Endothelial cell of umbilical vein (primary cell): ENCODE measurements around the gene SPTY2D1. TPM values are rescaled to one million over a fixed set of nuclear protein-coding genes. Genes with fewer than 3 reads are reported as not detected.

ENCODE experiments used
- BruUV-seq: library from RNA; stranded (reverse); fragments of 400-500 nt; replicated peaks from 2 replicates; lab custom pipeline; 2021; lab: Mats Ljungman, UMichigan
- CTCF ChIA-PET: fragments of 300-600, 350-600 bp; sonication (Branson Sonifier 250); formaldehyde crosslinking; loops from one replicate; lab custom pipeline; 2021; ENCODE audit warnings: antibody characterized with exemption, inconsistent platforms; lab: Charles Lee
- POLR2A ChIA-PET: fragments of 300-600, 350-600 bp; sonication (Branson Sonifier 250); formaldehyde crosslinking; loops from one replicate; lab custom pipeline; 2021; ENCODE audit warnings: antibody characterized with exemption, inconsistent platforms; lab: Charles Lee
- DNase-seq: peaks from one replicate; pipeline ENCODE4 v3.0.0-alpha.2; 2011; ENCODE audit warnings: low read depth, low spot score
- FAIRE-seq: peaks from 2 replicates; lab custom pipeline; 2011; peaks lifted over from hg19 to GRCh38; lab: Jason Lieb, UNC
- H2AFZ ChIP-seq: 2 replicates; pipeline ENCODE4 v1.6.0; 2012; ENCODE audit warnings: low read depth, low read length, control low read depth, inconsistent platforms
- H3K27ac ChIP-seq: 2 replicates; pipeline ENCODE4 v1.5.1; 2011; ENCODE audit warnings: low read depth, mild to moderate bottlenecking, control low read depth, low read length, moderate library complexity; ENCODE audit not compliant: insufficient read depth
- H3K27me3 ChIP-seq, 2 experiments: 2 replicates each; pipeline versions ENCODE4 v1.6.0 to v1.6.1; 2011; ENCODE audit warnings: low read length in 2 of 2, mixed read lengths in 1 of 2; ENCODE audit not compliant: control insufficient read depth in 2 of 2, insufficient read depth in 2 of 2
- H3K36me3 ChIP-seq, 2 experiments: 2 replicates in 1 of 2; 3 replicates in 1 of 2; pipeline ENCODE4 v1.5.1; 2011; ENCODE audit warnings: low read length in 2 of 2, mild to moderate bottlenecking in 1 of 2, moderate library complexity in 1 of 2; ENCODE audit not compliant: control insufficient read depth in 2 of 2, insufficient read depth in 2 of 2; ENCODE audit errors: extremely low read depth in 1 of 2
- H3K4me1 ChIP-seq: 3 replicates; pipeline ENCODE4 v1.5.1; 2011; ENCODE audit warnings: mild to moderate bottlenecking, low read length; ENCODE audit not compliant: control insufficient read depth, insufficient read depth; ENCODE audit errors: extremely low read depth
- H3K4me2 ChIP-seq: 2 replicates; pipeline ENCODE4 v1.6.1; 2011; ENCODE audit warnings: low read length, control low read depth, mixed read lengths; ENCODE audit not compliant: insufficient read depth
- H3K4me3 ChIP-seq, 3 experiments: fragments of 200-600 bp in 1 of 3; sonication (generic), shearing (Covaris generic) in 1 of 3; replicated peaks in 1 of 3; 2 replicates each; pipeline ENCODE4 v1.5.1; 2011 to 2016; ENCODE audit warnings: control low read depth in 3 of 3, low read length in 3 of 3, mild to moderate bottlenecking in 2 of 3, inconsistent platforms in 1 of 3, low read depth in 1 of 3, moderate library complexity in 1 of 3; ENCODE audit not compliant: insufficient read depth in 1 of 3
- H3K79me2 ChIP-seq: 2 replicates; pipeline ENCODE4 v1.6.0; 2012; ENCODE audit warnings: low read length, inconsistent platforms; ENCODE audit not compliant: control insufficient read depth, insufficient read depth
- H3K9ac ChIP-seq: replicated peaks from 2 replicates; pipeline ENCODE3; 2011; ENCODE audit warnings: low read length, control low read depth; ENCODE audit not compliant: insufficient read depth; ENCODE audit errors: extremely low read depth
- H3K9me1 ChIP-seq: replicated peaks from 3 replicates; pipeline ENCODE4 v1.6.0; 2011; ENCODE audit warnings: mild to moderate bottlenecking, low read length; ENCODE audit not compliant: control insufficient read depth, insufficient read depth; ENCODE audit errors: extremely low read depth
- H3K9me3 ChIP-seq: replicated peaks from 2 replicates; pipeline ENCODE4 v1.5.1; 2012; ENCODE audit warnings: low read length, inconsistent platforms; ENCODE audit not compliant: control insufficient read depth, insufficient read depth
- H4K20me1 ChIP-seq: replicated peaks from 2 replicates; pipeline ENCODE3; 2011; ENCODE audit warnings: mild to moderate bottlenecking, low read length; ENCODE audit not compliant: control insufficient read depth, insufficient read depth; ENCODE audit errors: extremely low read depth
- EZH2 ChIP-seq: IDR thresholded peaks from 2 replicates; pipeline ENCODE4 v1.6.1; 2012; ENCODE audit warnings: borderline replicate concordance, low read depth, mild to moderate bottlenecking, moderate library complexity, low read length, inconsistent platforms; ENCODE audit not compliant: severe bottlenecking
- FOS ChIP-seq: IDR thresholded peaks from 2 replicates; pipeline ENCODE4 v1.6.1; 2011; ENCODE audit warnings: mild to moderate bottlenecking, low read length, moderate library complexity, borderline replicate concordance; ENCODE audit not compliant: insufficient read depth
- GATA2 ChIP-seq: IDR thresholded peaks from 2 replicates; pipeline ENCODE4 v1.7.0; 2011; ENCODE audit warnings: low read depth, mild to moderate bottlenecking, moderate library complexity, mixed read lengths, low read length; ENCODE audit not compliant: insufficient read length, insufficient read depth
- JUN ChIP-seq: IDR thresholded peaks from 2 replicates; pipeline ENCODE4 v1.6.1; 2011; ENCODE audit warnings: borderline replicate concordance, low read depth; ENCODE audit not compliant: insufficient read length, insufficient read depth
- MAX ChIP-seq: IDR thresholded peaks from 2 replicates; pipeline ENCODE4 v1.6.1; 2011; ENCODE audit not compliant: insufficient read depth, insufficient read length
- MYC ChIP-seq: IDR thresholded peaks from one replicate; pipeline ENCODE4 v1.6.1; 2011; ENCODE audit warnings: mild to moderate bottlenecking, low read depth, low read length
- POLR2A ChIP-seq: IDR thresholded peaks from 2 replicates; pipeline ENCODE4 v1.6.1; 2012; ENCODE audit warnings: low read depth, mild to moderate bottlenecking, control low read depth, low read length
- POLR2AphosphoS5 ChIP-seq: IDR thresholded peaks from 2 replicates; pipeline ENCODE4 v1.6.1; 2012; ENCODE audit warnings: low read depth, mild to moderate bottlenecking, control low read depth, low read length, moderate library complexity; ENCODE audit not compliant: insufficient read depth
- dilution Hi-C: fragments of 300-500 bp; cut with MboI; formaldehyde crosslinking; loops from one replicate; pipeline ENCODE4 v1.15.0; 2019; ENCODE audit warnings: low sequenced_read_pairs; ENCODE audit not compliant: extremely low pct_ligation_motif_present
- intact Hi-C: fragments of 100-400 bp; cut with micrococcal nuclease; formaldehyde crosslinking; loops from one replicate; pipeline ENCODE4 v1.10.0; 2022
- polyA plus RNA-seq, 4 experiments: library from polyadenylated mRNA; depleted of rRNA in 3 of 4; stranded (reverse) in 3 of 4; unstranded in 1 of 4; fragments of >200 nt; gene quantifications; 2 replicates each; pipeline versions ENCODE4 v1.2.1 to v1.2.3, GENCODE V29; 2011 to 2012; ENCODE audit warnings: missing spikeins in 1 of 4
- total RNA-seq: library from RNA; stranded (reverse); gene quantifications from 2 replicates; pipeline ENCODE4 v1.2.3, GENCODE V29; 2021
- TF ChIP-seq, protein P1 (sequence below), 2 donors: IDR thresholded peaks; 1 replicate in 1 of 2; 2 replicates in 1 of 2; pipeline ENCODE4 v1.5.1; 2011; ENCODE audit warnings: low read length in 2 of 2, mild to moderate bottlenecking in 2 of 2, moderate library complexity in 2 of 2, control low read depth in 1 of 2, inconsistent platforms in 1 of 2, low read depth in 1 of 2; ENCODE audit not compliant: insufficient read depth in 1 of 2; ENCODE audit errors: extremely low read depth in 1 of 2

The SPTY2D1 gene
- total and polyA plus RNA-seq, 2 donors (not counting 3 experiments of a cell fraction or from before 2014, with no cell fraction given), result 5.5 to 18.7 TPM

- no peak overlapping the region for H3K4me3 ChIP-seq
- FAIRE-seq (no peak), DNase-seq (no peak)
- H3K36me3 ChIP-seq, result no peaks in the 10 kb centered on the region
- no peak overlapping the region for H3K9ac ChIP-seq
- no TSS peak for BruUV-seq
- no peaks in the 10 kb centered on the region for H3K9me1 ChIP-seq
- H3K27me3 ChIP-seq, result peaks cover 0 to 3% of the 10 kb centered on the region in 2 experiments
- dilution Hi-C loops, result no loop called here
- POLR2A ChIA-PET, result no interaction called here
- CTCF ChIA-PET, result no interaction called here
- H2AFZ ChIP-seq, result no peak overlapping the region
- H4K20me1 ChIP-seq, result no peaks in the 10 kb centered on the region
- no peak overlapping the region for H3K27ac ChIP-seq
- H3K4me2 ChIP-seq, result no peak overlapping the region
- TF ChIP-seq MAX (no peak), JUN (no peak), FOS (no peak), POLR2A (no peak), POLR2AphosphoS5 (no peak), EZH2 (no peak), GATA2 (no peak), MYC (no peak)
- TF ChIP-seq, protein P1, sequence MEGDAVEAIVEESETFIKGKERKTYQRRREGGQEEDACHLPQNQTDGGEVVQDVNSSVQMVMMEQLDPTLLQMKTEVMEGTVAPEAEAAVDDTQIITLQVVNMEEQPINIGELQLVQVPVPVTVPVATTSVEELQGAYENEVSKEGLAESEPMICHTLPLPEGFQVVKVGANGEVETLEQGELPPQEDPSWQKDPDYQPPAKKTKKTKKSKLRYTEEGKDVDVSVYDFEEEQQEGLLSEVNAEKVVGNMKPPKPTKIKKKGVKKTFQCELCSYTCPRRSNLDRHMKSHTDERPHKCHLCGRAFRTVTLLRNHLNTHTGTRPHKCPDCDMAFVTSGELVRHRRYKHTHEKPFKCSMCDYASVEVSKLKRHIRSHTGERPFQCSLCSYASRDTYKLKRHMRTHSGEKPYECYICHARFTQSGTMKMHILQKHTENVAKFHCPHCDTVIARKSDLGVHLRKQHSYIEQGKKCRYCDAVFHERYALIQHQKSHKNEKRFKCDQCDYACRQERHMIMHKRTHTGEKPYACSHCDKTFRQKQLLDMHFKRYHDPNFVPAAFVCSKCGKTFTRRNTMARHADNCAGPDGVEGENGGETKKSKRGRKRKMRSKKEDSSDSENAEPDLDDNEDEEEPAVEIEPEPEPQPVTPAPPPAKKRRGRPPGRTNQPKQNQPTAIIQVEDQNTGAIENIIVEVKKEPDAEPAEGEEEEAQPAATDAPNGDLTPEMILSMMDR (IDR thresholded peaks at IDR 0.05; ENCODE audit: extremely low read depth in 1 of 2, insufficient read depth in 1 of 2, low read depth in 1 of 2, low read length in 2 of 2), result no peak
- no peaks in the 10 kb centered on the region for H3K4me1 ChIP-seq
- intact Hi-C loops, result no loop called here
- no peaks in the 10 kb centered on the region for H3K79me2 ChIP-seq
- no peaks in the 10 kb centered on the region for H3K9me3 ChIP-seq
Observed at GRCh38 chr11:18669711-18670110, 35.6 kb upstream of the SPTY2D1 start.
